Loucy (cell line): ENCODE data around the gene GSTM3.

ENCODE experiments used
- H2AFZ ChIP-seq: fragments of 200-600 bp; sonication (generic); 2 replicates; pipeline ENCODE4 v1.6.0; 2016; ENCODE audit warnings: antibody characterized with exemption, mild to moderate bottlenecking, low read length, moderate library complexity
- H3F3A ChIP-seq: fragments of 200-600 bp; 2 replicates; pipeline ENCODE4 v1.6.0; 2016; ENCODE audit warnings: antibody characterized with exemption, low read depth, mild to moderate bottlenecking
- H3K27me3 ChIP-seq: fragments of 200-600 bp; sonication (generic); 2 replicates; pipeline ENCODE4 v1.6.1; 2014; ENCODE audit warnings: low read length, mild to moderate bottlenecking; ENCODE audit not compliant: insufficient read depth, poor library complexity, severe bottlenecking
- H3K36me3 ChIP-seq: fragments of 200-600 bp; sonication (generic); 2 replicates; pipeline ENCODE4 v1.6.1; 2016; ENCODE audit warnings: low read length; ENCODE audit not compliant: insufficient read depth
- H3K4me1 ChIP-seq: fragments of 200-600 bp; sonication (generic); 2 replicates; pipeline ENCODE4 v1.5.1; 2014; ENCODE audit warnings: low read length, mild to moderate bottlenecking; ENCODE audit not compliant: insufficient read depth, poor library complexity, severe bottlenecking
- H3K4me2 ChIP-seq: fragments of 200-600 bp; sonication (generic); 2 replicates; pipeline ENCODE4 v1.6.0; 2014; ENCODE audit warnings: antibody characterized with exemption, low read length, low read depth, mild to moderate bottlenecking; ENCODE audit not compliant: poor library complexity, severe bottlenecking
- H3K4me3 ChIP-seq: fragments of 200-600 bp; sonication (generic); 2 replicates; pipeline ENCODE4 v1.5.1; 2014; ENCODE audit warnings: low read length, mild to moderate bottlenecking, mixed read lengths; ENCODE audit not compliant: poor library complexity, severe bottlenecking
- H3K79me2 ChIP-seq: fragments of 200-600 bp; sonication (generic); 2 replicates; pipeline ENCODE4 v1.6.1; 2014; ENCODE audit warnings: low read length; ENCODE audit not compliant: insufficient read depth
- H3K9ac ChIP-seq: fragments of 200-600 bp; sonication (generic); 2 replicates; pipeline ENCODE4 v1.6.0; 2014; ENCODE audit warnings: mild to moderate bottlenecking, low read depth, low read length, moderate library complexity; ENCODE audit not compliant: poor library complexity, severe bottlenecking
- H3K9me2 ChIP-seq: fragments of 200-600 bp; sonication (generic); replicated peaks from 2 replicates; pipeline ENCODE4 v1.6.1; 2016; ENCODE audit warnings: low read depth, low read length, mixed read lengths
- H3K9me3 ChIP-seq: fragments of 200-600 bp; sonication (generic); 2 replicates; pipeline ENCODE4 v1.6.1; 2014; ENCODE audit warnings: mild to moderate bottlenecking, antibody characterized with exemption, low read length, low read depth; ENCODE audit not compliant: insufficient read depth
- H4K20me1 ChIP-seq: fragments of 200-600 bp; sonication (generic); 2 replicates; pipeline ENCODE4 v1.6.0; 2014; ENCODE audit warnings: antibody characterized with exemption, low read length, mild to moderate bottlenecking; ENCODE audit not compliant: insufficient read depth, poor library complexity, severe bottlenecking
- EZH2phosphoT487 ChIP-seq: fragments of 200-600 bp; IDR thresholded peaks from 2 replicates; pipeline ENCODE4 v1.6.1; 2018; ENCODE audit warnings: antibody characterized with exemption, mild to moderate bottlenecking, moderate library complexity, borderline replicate concordance
- TF ChIP-seq, protein P1 (sequence below): fragments of 200-600 bp; sonication (generic); conservative IDR thresholded peaks from 2 replicates; pipeline ENCODE4 v1.5.1; 2014; ENCODE audit warnings: mild to moderate bottlenecking, antibody characterized with exemption, low read length

Gene GSTM3

DNA sequence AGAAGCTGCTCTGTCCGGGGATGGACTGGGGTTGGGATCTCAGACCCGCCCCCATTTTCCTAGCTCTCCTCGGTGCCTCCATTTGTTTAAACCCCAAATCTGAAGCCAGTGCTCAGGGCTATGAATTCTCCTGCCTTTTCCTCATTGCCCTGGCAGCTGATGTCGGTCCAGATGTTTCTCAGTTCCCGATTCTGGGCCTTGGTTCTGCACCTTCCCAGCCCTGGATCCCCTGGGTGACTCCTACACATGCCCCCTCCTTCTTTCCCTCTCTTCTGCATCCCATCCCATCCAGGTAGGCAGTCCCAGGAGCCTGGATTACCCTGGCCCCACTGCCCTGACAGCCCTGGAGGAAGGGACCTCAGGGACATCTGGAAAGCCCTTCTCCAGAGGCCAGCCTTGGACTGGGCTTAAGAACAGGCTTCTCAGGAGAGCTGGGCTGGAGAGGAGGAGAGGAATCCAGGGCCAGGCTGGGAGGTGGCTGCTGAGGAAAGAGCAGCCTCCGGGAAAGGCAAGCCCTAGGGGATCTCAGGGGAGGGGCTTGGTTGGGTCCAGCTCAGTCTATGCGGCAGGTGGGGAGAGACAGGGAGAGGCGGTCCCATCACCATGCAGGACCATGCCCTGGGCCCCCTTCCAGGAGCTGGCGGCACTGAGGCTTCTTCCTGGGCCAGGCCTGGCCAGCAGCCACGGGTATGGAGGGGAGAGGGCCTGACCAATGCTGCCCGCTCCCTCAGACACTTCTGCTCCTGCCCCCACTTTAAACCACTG is 29.7 kb upstream of the GSTM3 start:
- Histone ChIP-seq H3K4me2 (no peak overlapping the region), H3K9ac (no peak overlapping the region), H3K9me2 (no peaks in the 10 kb centered on the region), H3K4me3 (no peak overlapping the region), H2AFZ (no peak overlapping the region), H3K79me2 (no peaks in the 10 kb centered on the region), H3K4me1 (peaks cover 7% of the 10 kb centered on the region), H4K20me1 (no peaks in the 10 kb centered on the region), H3K36me3 (no peaks in the 10 kb centered on the region), H3K9me3 (no peaks in the 10 kb centered on the region), H3K27me3 (no peaks in the 10 kb centered on the region), H3F3A (no peaks in the 10 kb centered on the region)
- TF ChIP-seq, protein P1, sequence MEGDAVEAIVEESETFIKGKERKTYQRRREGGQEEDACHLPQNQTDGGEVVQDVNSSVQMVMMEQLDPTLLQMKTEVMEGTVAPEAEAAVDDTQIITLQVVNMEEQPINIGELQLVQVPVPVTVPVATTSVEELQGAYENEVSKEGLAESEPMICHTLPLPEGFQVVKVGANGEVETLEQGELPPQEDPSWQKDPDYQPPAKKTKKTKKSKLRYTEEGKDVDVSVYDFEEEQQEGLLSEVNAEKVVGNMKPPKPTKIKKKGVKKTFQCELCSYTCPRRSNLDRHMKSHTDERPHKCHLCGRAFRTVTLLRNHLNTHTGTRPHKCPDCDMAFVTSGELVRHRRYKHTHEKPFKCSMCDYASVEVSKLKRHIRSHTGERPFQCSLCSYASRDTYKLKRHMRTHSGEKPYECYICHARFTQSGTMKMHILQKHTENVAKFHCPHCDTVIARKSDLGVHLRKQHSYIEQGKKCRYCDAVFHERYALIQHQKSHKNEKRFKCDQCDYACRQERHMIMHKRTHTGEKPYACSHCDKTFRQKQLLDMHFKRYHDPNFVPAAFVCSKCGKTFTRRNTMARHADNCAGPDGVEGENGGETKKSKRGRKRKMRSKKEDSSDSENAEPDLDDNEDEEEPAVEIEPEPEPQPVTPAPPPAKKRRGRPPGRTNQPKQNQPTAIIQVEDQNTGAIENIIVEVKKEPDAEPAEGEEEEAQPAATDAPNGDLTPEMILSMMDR = no peak
- TF ChIP-seq EZH2phosphoT487 = no peak

DNA sequence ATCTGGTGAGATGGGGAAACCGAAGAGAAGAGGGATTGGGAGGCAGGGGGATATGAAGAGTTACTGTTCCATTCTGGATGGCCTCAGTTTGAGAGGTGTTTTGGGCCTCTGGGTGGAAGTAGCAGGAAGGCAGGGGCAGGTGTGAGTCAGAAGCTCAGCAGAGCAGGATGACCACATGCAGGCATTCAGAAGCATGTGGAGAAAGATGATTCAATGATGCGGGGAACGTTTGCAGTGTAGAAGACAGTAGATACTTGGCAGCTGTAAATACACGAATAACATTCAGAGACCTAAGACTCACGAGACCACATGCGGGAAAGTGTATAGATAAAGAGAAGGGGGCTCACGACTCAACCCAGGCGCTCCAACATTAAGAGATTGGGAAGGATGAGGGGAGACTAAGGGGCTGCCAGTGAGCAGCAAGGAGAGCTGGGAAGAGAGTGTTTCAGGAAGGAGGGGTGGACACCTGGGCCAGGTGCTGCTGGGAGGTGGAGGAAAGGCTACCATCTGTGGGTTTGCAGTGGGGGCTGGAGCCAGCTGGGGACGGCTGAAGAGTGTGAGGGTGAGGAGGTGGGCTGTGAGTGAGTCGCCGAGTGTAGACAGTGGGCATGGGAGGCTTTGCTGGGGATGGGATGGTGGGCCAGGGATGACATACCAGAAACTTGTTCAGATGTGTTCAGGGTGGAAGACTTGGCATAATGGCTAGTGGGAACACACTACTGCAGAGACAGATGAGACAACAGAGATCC is 28.7 kb upstream of the GSTM3 start:
- Histone ChIP-seq H4K20me1 (no peaks in the 10 kb centered on the region), H3K9me2 (no peaks in the 10 kb centered on the region), H3K27me3 (no peaks in the 10 kb centered on the region), H3K9me3 (no peaks in the 10 kb centered on the region), H3K36me3 (no peaks in the 10 kb centered on the region), H3K4me2 (no peak overlapping the region), H3K4me1 (peaks cover 7% of the 10 kb centered on the region), H3F3A (no peaks in the 10 kb centered on the region), H2AFZ (no peak overlapping the region), H3K9ac (no peak overlapping the region), H3K4me3 (no peak overlapping the region), H3K79me2 (no peaks in the 10 kb centered on the region)
- TF ChIP-seq, protein P1 = no peak
- TF ChIP-seq EZH2phosphoT487 = no peak

DNA sequence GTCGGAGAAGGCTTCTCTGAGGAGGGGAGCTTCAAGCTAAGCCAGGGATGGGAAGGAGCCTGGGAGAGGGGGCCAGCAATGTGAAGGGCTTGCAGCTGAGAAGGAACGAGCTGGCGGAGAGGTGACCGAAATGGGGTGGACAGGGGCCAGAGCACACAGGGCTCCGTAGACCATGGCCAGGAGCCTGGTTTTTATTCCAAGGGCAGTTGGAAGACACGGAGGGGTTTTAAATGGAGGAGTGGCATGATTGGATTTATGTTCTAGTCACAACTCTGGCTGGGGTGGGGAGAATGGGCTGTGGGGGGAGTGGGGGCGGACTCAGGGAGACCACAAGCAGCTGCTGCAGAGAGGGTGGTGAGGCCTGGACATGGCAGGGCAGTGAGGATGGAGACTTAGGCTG is 28.0 kb upstream of the GSTM3 start:
- Histone ChIP-seq H3K27me3 (no peaks in the 10 kb centered on the region), H2AFZ (no peak overlapping the region), H3K9me3 (no peaks in the 10 kb centered on the region), H3K79me2 (no peaks in the 10 kb centered on the region), H3K4me2 (no peak overlapping the region), H3K36me3 (no peaks in the 10 kb centered on the region), H3K9me2 (no peaks in the 10 kb centered on the region), H3K4me1 (peaks cover 14% of the 10 kb centered on the region), H3K4me3 (no peak overlapping the region), H4K20me1 (no peaks in the 10 kb centered on the region), H3K9ac (no peak overlapping the region), H3F3A (no peaks in the 10 kb centered on the region)
- TF ChIP-seq, protein P1 = no peak
- TF ChIP-seq EZH2phosphoT487 = no peak
